Activated T-cell treated with anti-CD3 and anti-CD28 coated beads, Interleukin-2, amount 50 U/mL, for 24 hours (primary cell): ENCODE data around the gene LBR.
A peak's percentile ranks its signal among the peaks of the same experiment; 100 is the strongest.
"Not testable (repeated sequence)": the region's sequence is repeated elsewhere in the genome, so short reads cannot be mapped to it uniquely, and the experiment has no call there.

Experiments
- DNase-seq: peaks from one replicate; pipeline ENCODE4 v3.0.0-alpha.2; 2020
- H3K27ac Mint-ChIP-seq: 2 replicates; pipeline ENCODE4 v1.8.0; 2020; ENCODE audit warnings: mild to moderate bottlenecking, mixed read lengths
- H3K27me3 Mint-ChIP-seq: 2 replicates; pipeline ENCODE4 v1.8.0; 2020; ENCODE audit warnings: mixed read lengths
- H3K36me3 Mint-ChIP-seq: 2 replicates; pipeline ENCODE4 v1.8.0; 2020; ENCODE audit warnings: low read depth, mixed read lengths
- H3K4me1 Mint-ChIP-seq: 2 replicates; pipeline ENCODE4 v1.8.0; 2020; ENCODE audit warnings: low read depth, mixed read lengths
- H3K4me3 Mint-ChIP-seq: 2 replicates; pipeline ENCODE4 v1.8.0; 2020; ENCODE audit warnings: mild to moderate bottlenecking, moderate library complexity, mixed read lengths
- H3K9me3 Mint-ChIP-seq: 2 replicates; pipeline ENCODE4 v1.8.0; 2020; ENCODE audit warnings: mixed read lengths

Gene LBR

GRCh38 chr1:225408249-225408648 is 19.6 kb downstream of the LBR start:
- Mint-ChIP-seq H3K9me3 (no peaks in the 10 kb centered on the region), H3K36me3 (peaks cover 93% of the 10 kb centered on the region), H3K27ac (peak overlapping the region; percentile 11), H3K4me3 (no peak overlapping the region), H3K4me1 (peaks cover 2% of the 10 kb centered on the region), H3K27me3 (no peaks in the 10 kb centered on the region)
- no peak for DNase-seq

- no peaks in the 10 kb centered on the region for H3K9me3 Mint-ChIP-seq
- H3K36me3 Mint-ChIP-seq: peaks cover 93% of the 10 kb centered on the region
- H3K27me3 Mint-ChIP-seq: no peaks in the 10 kb centered on the region
- H3K4me3 Mint-ChIP-seq: no peak overlapping the region
- no peak for DNase-seq
- peaks cover 4% of the 10 kb centered on the region for H3K4me1 Mint-ChIP-seq
- H3K27ac Mint-ChIP-seq: no peak overlapping the region
Observed at GRCh38 chr1:225407755-225408154, 20.1 kb downstream of the LBR start.

GRCh38 chr1:225406976-225407725 is 20.7 kb downstream of the LBR start:
- Mint-ChIP-seq H3K4me1 (peaks cover 4% of the 10 kb centered on the region), H3K4me3 (no peak overlapping the region), H3K36me3 (peaks cover 90% of the 10 kb centered on the region), H3K27me3 (no peaks in the 10 kb centered on the region), H3K27ac (peak overlapping the region; percentile 7), H3K9me3 (no peaks in the 10 kb centered on the region)
- no peak for DNase-seq

GRCh38 chr1:225400968-225401367 is 26.9 kb downstream of the LBR start:
- no peak overlapping the region for H3K4me3 Mint-ChIP-seq
- H3K9me3 Mint-ChIP-seq: no peaks in the 10 kb centered on the region
- H3K4me1 Mint-ChIP-seq: peaks cover 13% of the 10 kb centered on the region
- DNase-seq: no peak
- H3K27ac Mint-ChIP-seq: no peak overlapping the region
- H3K36me3 Mint-ChIP-seq: peaks cover 87% of the 10 kb centered on the region
- no peaks in the 10 kb centered on the region for H3K27me3 Mint-ChIP-seq

GRCh38 chr1:225396357-225396756 is 31.5 kb downstream of the LBR start:
- peaks cover 55% of the 10 kb centered on the region for H3K36me3 Mint-ChIP-seq
- H3K4me1 Mint-ChIP-seq: peaks cover 11% of the 10 kb centered on the region
- DNase-seq: no peak

GRCh38 chr1:225389843-225390242 is 38.0 kb downstream of the LBR start:
- Mint-ChIP-seq H3K27ac (no peak overlapping the region), H3K4me3 (no peak overlapping the region), H3K36me3 (no peaks in the 10 kb centered on the region), H3K9me3 (no peaks in the 10 kb centered on the region), H3K4me1 (peaks cover 8% of the 10 kb centered on the region), H3K27me3 (no peaks in the 10 kb centered on the region)
- DNase-seq: no peak

More at GRCh38 chr1:225396357-225396756, 31.5 kb downstream of the LBR start:
- no peak overlapping the region for H3K4me3 Mint-ChIP-seq
- no peaks in the 10 kb centered on the region for H3K9me3 Mint-ChIP-seq
- no peaks in the 10 kb centered on the region for H3K27me3 Mint-ChIP-seq
- H3K27ac Mint-ChIP-seq: peak overlapping the region; percentile 22

- Mint-ChIP-seq H3K9me3 (no peaks in the 10 kb centered on the region), H3K4me3 (no peak overlapping the region), H3K4me1 (peaks cover 8% of the 10 kb centered on the region), H3K27ac (no peak overlapping the region), H3K27me3 (no peaks in the 10 kb centered on the region), H3K36me3 (no peaks in the 10 kb centered on the region)
- no peak for DNase-seq
Observed at GRCh38 chr1:225388372-225388771, 39.5 kb downstream of the LBR start.

- not testable (repeated sequence) for H3K4me1 Mint-ChIP-seq
Observed at GRCh38 chr1:225386860-225387259, 41.0 kb downstream of the LBR start.

GRCh38 chr1:225380691-225381090 is 47.1 kb downstream of the LBR start:
- no peak overlapping the region for H3K27ac Mint-ChIP-seq
- no peak overlapping the region for H3K4me3 Mint-ChIP-seq
- H3K4me1 Mint-ChIP-seq: no peaks in the 10 kb centered on the region
- H3K27me3 Mint-ChIP-seq: no peaks in the 10 kb centered on the region
- no peak for DNase-seq
- H3K36me3 Mint-ChIP-seq: no peaks in the 10 kb centered on the region
- H3K9me3 Mint-ChIP-seq: no peaks in the 10 kb centered on the region

More at GRCh38 chr1:225386860-225387259, 41.0 kb downstream of the LBR start:
- not testable (repeated sequence) for H3K9me3 Mint-ChIP-seq, H3K27me3 Mint-ChIP-seq, H3K4me3 Mint-ChIP-seq, H3K27ac Mint-ChIP-seq, DNase-seq, H3K36me3 Mint-ChIP-seq

GRCh38 chr1:225378880-225379279 is 49.0 kb downstream of the LBR start:
- no peak overlapping the region for H3K4me3 Mint-ChIP-seq
- DNase-seq: no peak
- no peaks in the 10 kb centered on the region for H3K4me1 Mint-ChIP-seq
- H3K27me3 Mint-ChIP-seq: no peaks in the 10 kb centered on the region
- no peaks in the 10 kb centered on the region for H3K36me3 Mint-ChIP-seq
- no peak overlapping the region for H3K27ac Mint-ChIP-seq
- H3K9me3 Mint-ChIP-seq: no peaks in the 10 kb centered on the region

GRCh38 chr1:225374996-225375395 is 52.8 kb downstream of the LBR start:
- no peak overlapping the region for H3K27ac Mint-ChIP-seq
- H3K4me3 Mint-ChIP-seq: no peak overlapping the region
- H3K36me3 Mint-ChIP-seq: no peaks in the 10 kb centered on the region

GRCh38 chr1:225373155-225373554 is 54.7 kb downstream of the LBR start:
- Mint-ChIP-seq H3K36me3 (no peaks in the 10 kb centered on the region), H3K27me3 (no peaks in the 10 kb centered on the region), H3K27ac (no peak overlapping the region), H3K4me3 (no peak overlapping the region), H3K4me1 (no peaks in the 10 kb centered on the region), H3K9me3 (no peaks in the 10 kb centered on the region)
- DNase-seq: no peak

More at GRCh38 chr1:225374996-225375395, 52.8 kb downstream of the LBR start:
- DNase-seq: no peak
- H3K27me3 Mint-ChIP-seq: no peaks in the 10 kb centered on the region
- no peaks in the 10 kb centered on the region for H3K9me3 Mint-ChIP-seq
- no peaks in the 10 kb centered on the region for H3K4me1 Mint-ChIP-seq

GRCh38 chr1:225371366-225372010 is 56.4 kb downstream of the LBR start:
- Mint-ChIP-seq H3K27ac (no peak overlapping the region), H3K27me3 (peaks cover 2% of the 10 kb centered on the region), H3K36me3 (no peaks in the 10 kb centered on the region), H3K4me1 (no peaks in the 10 kb centered on the region), H3K9me3 (no peaks in the 10 kb centered on the region), H3K4me3 (no peak overlapping the region)
- no peak for DNase-seq

- DNase-seq: no peak
- Mint-ChIP-seq H3K4me1 (no peaks in the 10 kb centered on the region), H3K27ac (no peak overlapping the region), H3K4me3 (no peak overlapping the region), H3K27me3 (peaks cover 2% of the 10 kb centered on the region), H3K36me3 (no peaks in the 10 kb centered on the region), H3K9me3 (no peaks in the 10 kb centered on the region)
Observed at GRCh38 chr1:225368036-225368552, 59.7 kb downstream of the LBR start.

- Mint-ChIP-seq H3K9me3 (no peaks in the 10 kb centered on the region), H3K4me1 (no peaks in the 10 kb centered on the region), H3K27me3 (peaks cover 2% of the 10 kb centered on the region), H3K27ac (no peak overlapping the region), H3K36me3 (no peaks in the 10 kb centered on the region), H3K4me3 (no peak overlapping the region)
- DNase-seq: no peak
Observed at GRCh38 chr1:225366552-225366951, 61.3 kb downstream of the LBR start.
